Peyer's patch (tissue), 4 donors: ENCODE measurements around the gene ATP6V0A1.

Source experiments
- POLR2A ChIP-seq, 2 donors: fragments of 450-650 bp; IDR thresholded peaks; one replicate each; pipeline ENCODE4 v1.5.1; 2017; ENCODE audit warnings: antibody characterized with exemption in 2 of 2, mild to moderate bottlenecking in 2 of 2, moderate library complexity in 2 of 2
- TF ChIP-seq, protein P1 (sequence below), 6 experiments: fragments of 450-650 bp in 4 of 6; fragments of 200-600 bp in 2 of 6; sonication (generic) in 1 of 6; IDR thresholded peaks; one replicate each; pipeline ENCODE4 v1.5.1; 2017 to 2019; ENCODE audit warnings: antibody characterized with exemption in 6 of 6, mild to moderate bottlenecking in 3 of 6, moderate library complexity in 1 of 6

DNA sequence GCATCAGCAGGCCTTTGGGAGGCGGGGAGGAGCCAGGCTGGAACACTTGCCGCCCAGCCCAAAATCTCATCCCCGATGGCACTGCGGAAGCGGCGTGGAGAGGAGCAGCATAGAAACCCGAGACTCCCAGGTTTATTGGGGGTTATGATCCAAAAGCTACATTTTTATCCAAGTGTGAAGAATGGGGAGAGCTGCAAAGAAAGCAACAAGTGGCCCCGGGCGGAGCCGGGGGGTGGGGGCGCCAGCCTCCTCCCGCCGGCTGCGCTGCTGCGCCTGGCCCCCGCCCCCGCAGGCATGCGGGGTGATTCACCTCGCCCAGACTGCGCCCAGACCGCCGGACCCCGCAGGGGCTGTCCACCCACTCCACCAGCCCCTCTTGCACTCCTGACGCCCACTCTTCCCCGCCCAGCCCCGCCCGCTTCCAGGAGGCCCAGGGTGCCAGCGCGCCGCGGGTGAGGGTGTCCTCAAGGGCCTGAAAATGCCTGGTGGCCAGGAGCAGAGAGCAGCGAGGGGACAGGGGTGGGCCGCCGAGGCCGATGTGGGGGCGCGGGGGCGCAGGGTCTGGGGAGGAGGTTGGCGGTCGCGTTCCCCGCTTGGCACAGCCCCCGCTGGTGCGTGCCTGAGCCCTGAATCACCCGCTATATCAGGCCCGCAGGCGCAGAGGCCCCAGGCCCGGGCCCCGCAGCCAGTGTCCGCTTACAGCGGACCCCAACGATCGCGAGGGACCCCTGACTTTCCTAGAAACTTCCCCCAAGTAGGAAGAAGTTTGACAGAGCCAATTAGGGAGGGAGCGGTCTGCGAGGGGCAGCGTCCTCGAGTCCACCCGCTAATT is 37.0 kb upstream of the ATP6V0A1 start:
- TF ChIP-seq, protein P1, sequence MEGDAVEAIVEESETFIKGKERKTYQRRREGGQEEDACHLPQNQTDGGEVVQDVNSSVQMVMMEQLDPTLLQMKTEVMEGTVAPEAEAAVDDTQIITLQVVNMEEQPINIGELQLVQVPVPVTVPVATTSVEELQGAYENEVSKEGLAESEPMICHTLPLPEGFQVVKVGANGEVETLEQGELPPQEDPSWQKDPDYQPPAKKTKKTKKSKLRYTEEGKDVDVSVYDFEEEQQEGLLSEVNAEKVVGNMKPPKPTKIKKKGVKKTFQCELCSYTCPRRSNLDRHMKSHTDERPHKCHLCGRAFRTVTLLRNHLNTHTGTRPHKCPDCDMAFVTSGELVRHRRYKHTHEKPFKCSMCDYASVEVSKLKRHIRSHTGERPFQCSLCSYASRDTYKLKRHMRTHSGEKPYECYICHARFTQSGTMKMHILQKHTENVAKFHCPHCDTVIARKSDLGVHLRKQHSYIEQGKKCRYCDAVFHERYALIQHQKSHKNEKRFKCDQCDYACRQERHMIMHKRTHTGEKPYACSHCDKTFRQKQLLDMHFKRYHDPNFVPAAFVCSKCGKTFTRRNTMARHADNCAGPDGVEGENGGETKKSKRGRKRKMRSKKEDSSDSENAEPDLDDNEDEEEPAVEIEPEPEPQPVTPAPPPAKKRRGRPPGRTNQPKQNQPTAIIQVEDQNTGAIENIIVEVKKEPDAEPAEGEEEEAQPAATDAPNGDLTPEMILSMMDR (IDR thresholded peaks at IDR 0.05), result no peak
- TF ChIP-seq POLR2A (IDR thresholded peaks at IDR 0.05), result no peak
